Aorta (tissue), 5 donors: ENCODE measurements around the gene DUS1L. TPM values are rescaled to one million over a fixed set of nuclear protein-coding genes. Genes with fewer than 3 reads are reported as not detected.

ENCODE experiments used
- ATAC-seq: fragments of 200-7000 bp; cut with Tn5 transposase; one replicate; pipeline ENCODE4 v1.9.1; 2022; ENCODE audit warnings: moderate library complexity; ENCODE audit not compliant: low FRiP score
- DNase-seq, 2 donors: peaks; one replicate each; pipeline ENCODE4 v3.0.0-alpha.2; 2020
- H3K27ac ChIP-seq, 2 donors: one replicate each; pipeline ENCODE4 v1.5.1; 2013; ENCODE audit warnings: low read length in 2 of 2, mild to moderate bottlenecking in 2 of 2, moderate library complexity in 2 of 2, control low read depth in 1 of 2, inconsistent platforms in 1 of 2, low read depth in 1 of 2
- H3K27me3 ChIP-seq, 2 donors: one replicate each; pipeline ENCODE4 v1.6.1; 2013; ENCODE audit warnings: control low read depth in 1 of 2, low read length in 1 of 2, mild to moderate bottlenecking in 1 of 2, moderate library complexity in 1 of 2; ENCODE audit not compliant: insufficient read depth in 2 of 2, control insufficient read depth in 1 of 2
- H3K36me3 ChIP-seq, 2 donors: one replicate each; pipeline ENCODE4 v1.6.1; 2013; ENCODE audit warnings: control low read depth in 1 of 2, low read length in 1 of 2, mild to moderate bottlenecking in 1 of 2; ENCODE audit not compliant: insufficient read depth in 2 of 2, control insufficient read depth in 1 of 2
- H3K4me1 ChIP-seq, 2 donors: one replicate each; pipeline ENCODE4 v1.6.1; 2013; ENCODE audit warnings: low read length in 2 of 2, control low read depth in 1 of 2, mild to moderate bottlenecking in 1 of 2, moderate library complexity in 1 of 2; ENCODE audit not compliant: insufficient read depth in 2 of 2, control insufficient read depth in 1 of 2
- H3K4me3 ChIP-seq, 2 donors: one replicate each; pipeline ENCODE4 v1.5.1; 2013; ENCODE audit warnings: low read length in 2 of 2, control low read depth in 1 of 2, mild to moderate bottlenecking in 1 of 2
- H3K9me3 ChIP-seq: one replicate; pipeline ENCODE4 v1.6.1; 2013; ENCODE audit warnings: mild to moderate bottlenecking, low read length; ENCODE audit not compliant: control insufficient read depth
- WGBS, 2 donors: extraction: QIAGEN DNeasy Blood & Tissue Kit; methylation state at CpG; one replicate each; pipeline ENCODE4 v1.1.7; 2013; 5-methylcytosine and 5-hydroxymethylcytosine counted together
- intact Hi-C, 2 donors: fragments of 100-400 bp; cut with DNase I; formaldehyde crosslinking; loops; one replicate each; pipeline versions ENCODE4 v1.14.2 to v1.15.0; 2022
- polyA plus RNA-seq, 2 donors: library from polyadenylated mRNA; stranded (reverse); fragments of 200-250 nt; gene quantifications; one replicate each; pipeline ENCODE4 v1.2.3, GENCODE V29; 2013
- total RNA-seq, 2 donors: library from RNA; stranded (reverse); fragmentation: NEBNext Ultra II Directional; extraction: Animal tissue kit (Norgen Biotek cat#: 25700); gene quantifications; one replicate each; pipeline ENCODE4 v1.2.1, GENCODE V29; 2021
- donor health status: healthy with polysubstance abuse.
- donor health status: Bipolar disorder and iron deficiency.
- donor health status: DM: no; HTN: no; CAD: no.
- donor health status: DM: no; HTN: no; CAD: no.
- donor health status: DM: yes; HTN: yes; CAD: no.

DUS1L gene
- total and polyA plus RNA-seq, 4 donors, result 43.7 to 143 (median 54.1) TPM

DNA sequence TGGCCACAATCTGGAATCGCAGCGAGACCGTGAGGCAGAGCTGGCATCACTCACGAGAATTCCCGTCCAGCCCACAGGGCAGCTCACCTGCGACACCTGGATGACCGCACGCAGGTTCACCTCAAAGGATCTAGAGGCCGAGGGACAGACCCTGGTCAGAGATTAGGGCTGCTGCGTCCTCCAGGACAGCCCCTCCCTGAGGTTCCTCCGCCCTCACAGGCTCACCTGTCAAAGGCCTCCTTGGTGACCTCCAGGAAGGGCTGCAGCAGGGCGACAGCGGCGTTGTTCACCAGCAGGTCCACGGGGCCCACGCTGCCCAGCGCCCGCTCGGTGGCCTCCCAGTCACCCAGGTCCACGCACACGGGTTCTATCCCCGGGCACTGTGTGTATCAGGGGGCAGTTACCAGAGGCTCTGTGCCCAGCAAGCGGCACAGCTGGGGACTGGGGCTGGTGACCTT lies 28.9 kb downstream of the DUS1L start:
- H3K36me3 ChIP-seq, result no peaks in the 10 kb centered on the region

DNA sequence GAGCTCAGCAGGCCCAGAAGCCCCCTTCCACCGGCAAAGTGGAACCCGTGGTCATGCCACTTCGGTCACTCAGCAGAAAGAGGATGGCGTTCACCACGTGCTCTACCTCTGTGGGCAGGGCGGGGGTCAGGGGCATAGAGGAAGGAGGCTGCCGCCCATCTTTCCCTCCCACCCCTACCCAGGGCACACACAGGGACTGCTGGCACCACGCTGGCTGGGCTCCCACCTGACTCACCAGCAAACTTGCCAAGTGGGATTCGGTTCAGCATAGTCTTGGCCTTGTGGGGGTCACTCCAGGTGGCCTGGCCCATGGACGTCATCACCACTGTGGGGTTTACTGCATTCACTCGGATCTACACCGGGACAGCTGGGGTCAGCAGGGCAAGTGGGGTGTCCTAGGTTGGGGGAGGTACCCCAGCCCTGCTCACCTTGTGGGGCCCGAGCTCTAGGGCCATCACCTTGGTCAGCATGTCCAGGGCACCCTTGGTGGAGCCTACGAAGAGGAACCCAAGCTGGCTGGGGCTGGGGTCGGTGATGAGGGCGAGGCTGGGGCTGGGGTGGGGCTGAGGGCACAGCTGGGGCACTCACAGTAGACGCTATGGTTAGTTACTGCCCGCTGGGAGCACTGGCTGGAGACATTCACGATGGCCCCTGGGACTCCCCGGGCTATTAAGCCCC lies 29.5 kb downstream of the DUS1L start:
- ATAC-seq (no peak), DNase-seq (no peak)
- 84% methylated on average over 20 of the region's 20 CpGs for WGBS, 2 donors
- Histone ChIP-seq H3K27ac (no peak overlapping the region), H3K27me3 (no peaks in the 10 kb centered on the region), H3K4me1 (no peaks in the 10 kb centered on the region), H3K36me3 (no peaks in the 10 kb centered on the region), H3K4me3 (no peak overlapping the region), H3K9me3 (no peaks in the 10 kb centered on the region)
- intact Hi-C loops, result loop anchor here (5.0 to 10.0 kb wide), 2 partner anchors 61 to 289 kb away; partner anchors contain the start of gene FASN (in 1 of the 2)

More for the DNA sequence above, 28.9 kb downstream of the DUS1L start:
- Histone ChIP-seq H3K27ac (peak overlapping the region; percentile 20 to 42), H3K27me3 (no peaks in the 10 kb centered on the region), H3K4me3 (peak overlapping the region; percentile 15 to 22), H3K4me1 (no peaks in the 10 kb centered on the region), H3K9me3 (no peaks in the 10 kb centered on the region)
- peak; percentile 0 for ATAC-seq
- intact Hi-C loops, result loop anchor here (5.0 to 10.0 kb wide), 2 partner anchors 61 to 288 kb away; partner anchors contain the start of gene FASN (in 1 of the 2)
- no peak for DNase-seq
- 47 to 49% methylated on average over 23 of the region's 23 CpGs for WGBS, 2 donors

DNA sequence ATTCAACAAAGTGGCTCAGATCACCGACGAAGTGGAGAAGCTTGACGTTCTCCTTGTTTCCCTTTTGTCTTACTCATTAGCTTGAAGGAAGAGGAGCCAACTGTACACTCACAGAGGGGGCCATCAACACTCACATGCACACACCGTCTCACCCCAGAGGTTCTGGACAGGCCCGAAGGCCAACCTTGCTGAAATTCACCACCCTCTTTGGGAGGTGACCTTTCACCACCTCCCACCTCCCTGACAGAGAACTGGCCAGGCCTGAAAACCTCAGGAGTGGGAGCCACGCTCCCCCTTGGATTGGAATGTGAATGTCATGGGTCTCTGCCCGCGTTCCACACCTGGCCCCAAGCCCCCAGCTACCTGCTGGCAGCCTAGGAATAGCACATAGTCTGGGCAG lies 30.1 kb downstream of the DUS1L start:
- Histone ChIP-seq H3K4me1 (no peaks in the 10 kb centered on the region), H3K27ac (no peak overlapping the region), H3K9me3 (no peaks in the 10 kb centered on the region), H3K4me3 (no peak overlapping the region), H3K36me3 (no peaks in the 10 kb centered on the region), H3K27me3 (no peaks in the 10 kb centered on the region)
- intact Hi-C loops, result loop anchor here (5.0 to 10.0 kb wide), 2 partner anchors 62 to 289 kb away; partner anchors contain the start of gene FASN (in 1 of the 2)
- 94 to 95% methylated on average over 8 of the region's 8 CpGs for WGBS, 2 donors
- ATAC-seq (no peak), DNase-seq (no peak)

DNA sequence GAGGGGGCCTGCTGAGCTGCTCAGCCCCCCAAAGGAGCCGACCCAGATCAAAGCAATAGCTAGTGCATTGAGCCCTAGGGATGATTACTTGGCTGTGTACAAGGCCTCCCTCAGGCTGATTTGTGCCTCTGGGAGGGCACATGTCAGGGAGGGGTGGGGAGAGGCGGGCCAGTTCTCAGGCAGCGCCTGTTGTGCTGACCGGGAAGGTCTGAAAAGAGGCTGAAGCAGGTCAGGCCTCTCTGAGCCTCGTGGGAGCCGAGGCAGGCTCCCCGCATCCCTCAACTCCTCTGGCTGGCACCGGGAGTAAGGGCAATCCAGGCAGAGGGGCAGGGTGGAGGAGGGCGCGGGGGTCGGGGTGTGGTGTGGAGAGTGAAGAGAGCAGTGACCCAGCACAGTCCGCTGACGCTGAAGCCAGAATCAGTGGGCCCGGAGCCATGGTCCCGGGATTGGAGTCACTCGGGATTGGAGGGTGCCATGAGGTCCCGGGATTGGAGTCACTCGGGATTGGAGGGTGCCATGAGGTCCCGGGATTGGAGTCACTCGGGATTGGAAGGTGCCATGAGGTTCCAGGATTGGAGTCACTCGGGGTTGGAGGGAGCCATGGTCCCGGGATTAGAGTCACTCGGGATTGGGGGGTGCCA lies 31.1 kb downstream of the DUS1L start:
- H3K27ac ChIP-seq, result no peak overlapping the region
- no peaks in the 10 kb centered on the region for H3K4me1 ChIP-seq
- no peak for DNase-seq
- no peaks in the 10 kb centered on the region for H3K36me3 ChIP-seq
- H3K27me3 ChIP-seq, result no peaks in the 10 kb centered on the region
- 86 to 88% methylated on average over 23 of the region's 23 CpGs for WGBS, 2 donors
- ATAC-seq, result no peak
- intact Hi-C loops, result loop anchor here (5.0 to 10.0 kb wide), 2 partner anchors 63 to 290 kb away; partner anchors contain the start of gene FASN (in 1 of the 2)
- H3K4me3 ChIP-seq, result no peak overlapping the region
- no peaks in the 10 kb centered on the region for H3K9me3 ChIP-seq

DNA sequence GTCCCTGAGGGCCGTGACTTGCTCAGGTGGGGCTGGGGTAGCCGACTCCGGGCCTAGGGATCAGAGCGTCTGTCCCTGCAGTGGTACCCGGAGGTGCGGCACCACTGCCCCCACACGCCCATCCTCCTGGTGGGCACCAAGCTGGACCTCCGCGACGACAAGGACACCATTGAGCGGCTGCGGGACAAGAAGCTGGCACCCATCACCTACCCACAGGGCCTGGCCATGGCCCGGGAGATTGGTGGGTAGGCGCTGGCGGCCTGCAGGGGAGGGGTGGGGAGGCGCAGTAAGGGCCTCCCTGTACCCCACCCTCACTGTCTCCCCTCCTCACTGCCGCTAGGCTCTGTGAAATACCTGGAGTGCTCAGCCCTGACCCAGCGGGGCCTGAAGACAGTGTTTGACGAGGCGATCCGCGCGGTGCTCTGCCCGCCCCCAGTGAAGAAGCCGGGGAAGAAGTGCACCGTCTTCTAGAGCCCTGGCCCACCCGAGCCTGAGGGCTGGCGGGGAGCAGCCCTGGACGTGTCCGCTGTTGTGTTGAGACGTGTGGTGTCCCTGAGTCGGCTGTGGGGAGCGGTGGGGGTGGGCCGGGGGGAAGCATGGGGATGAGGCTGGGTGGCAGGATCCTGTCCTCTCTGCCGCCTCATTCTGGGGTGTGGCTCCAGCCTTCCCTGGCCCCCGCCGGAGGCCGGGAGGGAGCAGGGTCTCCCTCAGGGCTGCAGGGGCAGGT lies 32.1 kb downstream of the DUS1L start:
- no peaks in the 10 kb centered on the region for H3K4me1 ChIP-seq
- H3K9me3 ChIP-seq, result no peaks in the 10 kb centered on the region
- intact Hi-C loops, result loop anchor here (10.0 kb wide), 1 partner anchor 291 kb away; no protein-coding TSS in a partner anchor
- H3K36me3 ChIP-seq, result no peaks in the 10 kb centered on the region
- H3K4me3 ChIP-seq, result no peak overlapping the region
- 94 to 95% methylated on average over 34 to 38 of the region's 38 CpGs for WGBS, 2 donors
- no peak overlapping the region for H3K27ac ChIP-seq
- ATAC-seq, result no peak
- DNase-seq, result no peak
- no peaks in the 10 kb centered on the region for H3K27me3 ChIP-seq

DNA sequence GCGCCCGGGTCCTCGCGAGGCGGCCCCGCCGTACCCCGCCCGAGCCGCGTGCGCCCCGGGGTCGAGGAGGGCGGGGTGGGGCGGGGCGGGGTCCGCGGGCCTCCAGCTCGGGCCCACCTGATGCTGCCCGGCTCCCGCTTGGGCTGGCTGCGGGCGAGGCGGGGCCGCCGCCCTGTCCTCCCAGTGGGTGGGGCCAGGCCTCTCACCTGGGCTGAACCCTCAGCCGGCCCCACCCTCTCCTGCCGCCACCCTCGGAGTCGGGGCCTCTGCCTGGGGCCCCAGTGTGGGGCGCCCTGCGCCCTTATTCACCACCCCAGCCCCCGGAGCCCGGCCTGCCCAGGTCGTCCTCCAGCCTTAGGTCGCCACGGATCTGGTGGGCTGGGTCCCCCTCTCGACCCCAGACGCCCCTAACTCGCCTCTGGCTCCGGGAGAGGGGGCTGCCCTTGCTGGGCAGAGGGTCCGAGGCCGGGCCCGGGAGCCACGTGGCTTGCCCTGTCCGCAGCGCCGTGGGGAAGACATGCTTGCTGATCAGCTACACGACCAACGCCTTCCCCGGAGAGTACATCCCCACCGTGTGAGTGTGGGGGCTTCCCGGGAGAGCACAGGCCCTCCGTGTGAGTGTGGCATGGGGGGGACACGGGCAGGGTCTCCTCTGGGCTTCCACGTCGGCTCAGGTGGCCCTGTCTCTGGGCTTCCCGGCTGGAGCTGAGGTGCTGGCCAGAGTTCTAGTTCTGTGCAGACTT lies 33.5 kb downstream of the DUS1L start:
- WGBS, 2 donors, result 18 to 22% methylated on average over 32 to 59 of the region's 59 CpGs
- no peaks in the 10 kb centered on the region for H3K27me3 ChIP-seq
- no peak overlapping the region for H3K4me3 ChIP-seq
- no peaks in the 10 kb centered on the region for H3K4me1 ChIP-seq
- intact Hi-C loops, result loop anchor here (2.0 to 10.0 kb wide), 2 partner anchors 123 to 293 kb away; no protein-coding TSS in a partner anchor
- ATAC-seq (no peak), DNase-seq (no peak)
- H3K36me3 ChIP-seq, result no peaks in the 10 kb centered on the region
- H3K27ac ChIP-seq, result no peak overlapping the region
- H3K9me3 ChIP-seq, result no peaks in the 10 kb centered on the region

DNA sequence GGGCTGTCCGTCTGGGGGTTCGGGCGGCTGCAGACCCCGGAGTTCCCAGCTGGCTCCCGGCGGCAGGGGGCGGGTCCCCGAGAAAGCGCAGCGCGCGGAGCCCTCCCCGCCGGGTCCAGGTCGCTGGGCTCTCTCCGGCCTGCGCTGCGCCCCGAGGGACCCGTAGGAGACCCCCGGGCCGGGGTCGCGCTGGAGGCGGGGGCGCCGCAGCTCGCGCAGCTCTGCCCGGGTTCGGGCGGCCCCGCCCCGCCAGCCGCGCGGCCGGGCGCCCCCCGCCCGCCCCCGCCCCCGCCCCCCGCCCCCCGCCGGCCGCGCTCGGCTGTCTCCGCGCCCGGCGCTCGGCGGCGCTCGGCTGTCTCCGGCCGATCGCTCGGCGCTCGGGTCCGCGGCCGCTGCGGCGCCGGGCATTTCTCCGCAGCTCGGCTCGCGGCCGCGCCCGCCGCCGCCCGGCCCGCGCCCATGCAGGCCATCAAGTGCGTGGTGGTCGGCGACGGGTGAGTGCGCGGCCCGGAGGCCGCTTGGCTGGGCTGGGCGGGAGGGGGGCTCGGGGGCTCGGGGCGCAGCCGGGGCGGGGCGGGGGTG lies 34.2 kb downstream of the DUS1L start, which contains the start of gene RAC3:
Gene RAC3, plus strand, starts transcription at position 376 of the 582 bp plus-strand sequence. Its CDS starts 84 bp downstream, at position 460.
- WGBS, 2 donors, result 0 to 1% methylated on average over 36 to 96 of the region's 96 CpGs
- ATAC-seq, result no peak

More for the DNA sequence above, 34.2 kb downstream of the DUS1L start, which contains the start of gene RAC3:
- Histone ChIP-seq H3K4me3 (peak within 1 kb of the TSS in 1 of 2 donors; percentile 10), H3K27ac (no peak within 1 kb of the TSS), H3K36me3 (no peaks in the 10 kb centered on the region), H3K9me3 (no peaks in the 10 kb centered on the region), H3K27me3 (no peaks in the 10 kb centered on the region), H3K4me1 (no peaks in the 10 kb centered on the region)
- no peak for DNase-seq
- intact Hi-C loops, result loop anchor here (2.0 to 10.0 kb wide), 2 partner anchors 123 to 293 kb away; no protein-coding TSS in a partner anchor
